Limb (tissue), 2 donors: ENCODE results near the gene GAB2.
A peak's percentile ranks its signal among the peaks of the same experiment; 100 is the strongest.
"Not testable (repeated sequence)": the region's sequence is repeated elsewhere in the genome, so short reads cannot be mapped to it uniquely, and the experiment has no call there.

Source experiments
- DNase-seq, 2 donors: peaks; one replicate each; pipeline ENCODE4 v3.0.0-alpha.2; 2016; ENCODE audit errors: extremely low spot score in 2 of 2

GAB2 gene

GRCh38 chr11:78314762-78315161 is 102.9 kb downstream of the GAB2 start:
- DNase-seq = no peak

GRCh38 chr11:78313898-78314297 is 103.7 kb downstream of the GAB2 start:
- DNase-seq = no peak

- no peak for DNase-seq
Measured at GRCh38 chr11:78313181-78313795, 104.3 kb downstream of the GAB2 start.

- no peak for DNase-seq
Measured at GRCh38 chr11:78312712-78313111, 104.9 kb downstream of the GAB2 start.

- DNase-seq = no peak
Measured at GRCh38 chr11:78311702-78312371, 105.8 kb downstream of the GAB2 start.

GRCh38 chr11:78310500-78310909 is 107.1 kb downstream of the GAB2 start:
- DNase-seq = peak in 1 of 2 donors; percentile 30

GRCh38 chr11:78304201-78304600 is 113.4 kb downstream of the GAB2 start:
- DNase-seq = no peak

GRCh38 chr11:78300108-78300839 is 117.3 kb downstream of the GAB2 start:
- no peak for DNase-seq

- no peak for DNase-seq
Measured at GRCh38 chr11:78299000-78299710, 118.5 kb downstream of the GAB2 start.

GRCh38 chr11:78298291-78298771 is 119.3 kb downstream of the GAB2 start:
- no peak for DNase-seq

- no peak for DNase-seq
Measured at GRCh38 chr11:78295991-78296930, 121.4 kb downstream of the GAB2 start.

- DNase-seq = no peak
Measured at GRCh38 chr11:78295347-78295746, 122.3 kb downstream of the GAB2 start.

GRCh38 chr11:78294100-78294499 is 123.5 kb downstream of the GAB2 start:
- not testable (repeated sequence) for DNase-seq

GRCh38 chr11:78293536-78293935 is 124.1 kb downstream of the GAB2 start:
- no peak for DNase-seq

- DNase-seq = no peak
Measured at GRCh38 chr11:78292109-78292803, 125.4 kb downstream of the GAB2 start.

- DNase-seq = no peak
Measured at GRCh38 chr11:78291503-78292108, 126.0 kb downstream of the GAB2 start.

GRCh38 chr11:78290293-78291176 is 127.1 kb downstream of the GAB2 start:
- DNase-seq = no peak

GRCh38 chr11:78289552-78290292 is 127.9 kb downstream of the GAB2 start:
- DNase-seq = no peak
